ENCODE data around the gene TRAF2.

Gene TRAF2

DNA sequence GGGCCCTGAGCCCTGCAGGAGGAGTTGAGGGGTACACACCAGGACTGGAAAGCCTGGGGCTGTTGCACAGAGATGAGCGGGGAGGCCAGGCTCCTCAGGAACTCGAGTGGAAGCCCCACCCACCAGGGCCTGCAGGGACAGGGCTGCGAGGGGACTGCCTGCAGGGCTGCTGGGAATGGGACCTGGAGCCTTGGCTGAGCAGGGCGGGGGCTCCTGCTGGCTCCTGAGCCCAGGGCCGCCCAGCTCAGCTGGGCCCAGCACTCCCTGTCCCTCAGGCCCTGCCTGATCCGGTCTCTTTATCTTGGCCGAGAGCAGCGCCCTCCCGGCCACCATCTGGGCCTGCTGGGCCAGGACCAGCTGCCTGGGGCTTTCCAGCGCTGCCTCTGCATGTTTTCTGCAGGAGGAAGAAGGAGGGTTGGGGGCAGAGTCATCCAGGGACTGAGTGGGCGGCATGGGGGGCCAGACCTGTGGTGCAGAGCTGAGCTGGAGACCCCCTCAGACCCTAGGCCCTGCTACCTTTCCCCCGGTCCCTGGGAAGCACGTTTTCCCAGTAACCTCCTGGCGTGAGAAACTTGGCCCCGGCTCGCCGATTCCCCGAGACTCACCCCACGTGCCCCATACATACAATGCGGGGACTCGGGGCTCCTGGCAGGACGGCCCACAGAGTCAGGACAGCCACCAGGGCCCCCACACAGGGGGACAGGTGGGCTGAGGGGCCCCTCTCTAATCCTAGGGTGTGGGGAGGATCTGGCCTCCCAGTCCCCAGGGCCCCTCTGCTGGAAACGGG, 75.2 kb downstream of the TRAF2 start:
- no peak for FAIRE-seq
- DNase-seq (ENCODE audit: insufficient read length, low spot score): no peak
- TF ChIP-seq, protein P1, sequence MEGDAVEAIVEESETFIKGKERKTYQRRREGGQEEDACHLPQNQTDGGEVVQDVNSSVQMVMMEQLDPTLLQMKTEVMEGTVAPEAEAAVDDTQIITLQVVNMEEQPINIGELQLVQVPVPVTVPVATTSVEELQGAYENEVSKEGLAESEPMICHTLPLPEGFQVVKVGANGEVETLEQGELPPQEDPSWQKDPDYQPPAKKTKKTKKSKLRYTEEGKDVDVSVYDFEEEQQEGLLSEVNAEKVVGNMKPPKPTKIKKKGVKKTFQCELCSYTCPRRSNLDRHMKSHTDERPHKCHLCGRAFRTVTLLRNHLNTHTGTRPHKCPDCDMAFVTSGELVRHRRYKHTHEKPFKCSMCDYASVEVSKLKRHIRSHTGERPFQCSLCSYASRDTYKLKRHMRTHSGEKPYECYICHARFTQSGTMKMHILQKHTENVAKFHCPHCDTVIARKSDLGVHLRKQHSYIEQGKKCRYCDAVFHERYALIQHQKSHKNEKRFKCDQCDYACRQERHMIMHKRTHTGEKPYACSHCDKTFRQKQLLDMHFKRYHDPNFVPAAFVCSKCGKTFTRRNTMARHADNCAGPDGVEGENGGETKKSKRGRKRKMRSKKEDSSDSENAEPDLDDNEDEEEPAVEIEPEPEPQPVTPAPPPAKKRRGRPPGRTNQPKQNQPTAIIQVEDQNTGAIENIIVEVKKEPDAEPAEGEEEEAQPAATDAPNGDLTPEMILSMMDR (IDR thresholded peaks at IDR 0.05; ENCODE audit: insufficient read depth, missing control alignments): no peak

DNA sequence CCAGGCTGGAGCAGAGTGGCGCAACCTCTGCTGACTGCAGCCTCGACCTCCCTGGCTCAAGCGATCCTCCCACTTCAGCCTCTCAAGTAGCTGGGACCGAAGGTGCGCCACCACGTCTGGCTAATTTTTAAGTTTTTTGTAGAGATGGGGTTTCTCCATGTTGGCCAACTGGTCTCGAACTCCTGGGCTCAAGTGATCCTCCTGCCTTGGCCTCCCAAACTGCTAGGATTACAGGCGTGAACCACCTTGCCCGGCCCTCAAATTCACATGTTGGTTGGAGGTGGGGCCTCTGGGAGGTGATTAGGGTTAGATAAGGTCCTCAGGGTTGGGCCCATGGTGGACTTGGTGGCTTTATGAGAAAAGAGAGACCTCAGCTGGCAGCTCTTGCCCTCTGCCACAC, 75.8 kb downstream of the TRAF2 start:
- FAIRE-seq (no peak), DNase-seq (ENCODE audit: insufficient read length, low spot score) (no peak)
- TF ChIP-seq, protein P1 (IDR thresholded peaks at IDR 0.05; ENCODE audit: insufficient read depth, missing control alignments): no peak

DNA sequence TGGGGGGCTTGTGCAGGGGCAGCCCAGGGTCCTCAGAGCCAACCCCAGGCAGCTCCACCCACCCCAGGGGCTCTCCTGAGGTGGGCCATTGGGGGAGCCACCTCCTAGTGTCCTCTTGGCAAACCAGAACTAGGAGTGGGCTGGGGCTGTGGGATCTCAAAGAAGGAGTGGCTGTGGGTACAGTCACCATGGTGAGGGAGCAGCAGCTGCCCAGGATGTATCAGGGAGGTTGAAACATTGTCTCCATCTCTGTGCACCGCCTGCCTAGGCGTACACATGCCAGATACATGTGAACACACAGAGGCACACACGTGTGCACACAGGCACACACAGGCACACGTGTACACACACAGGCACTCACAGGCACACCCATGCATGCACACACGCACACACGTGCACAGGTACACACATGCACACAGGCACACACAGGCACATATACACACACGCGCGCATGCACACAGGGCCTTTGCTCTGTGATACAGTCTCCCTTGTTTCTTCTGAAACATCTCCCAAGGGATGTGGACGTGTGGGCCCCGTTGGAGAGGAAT, 76.5 kb downstream of the TRAF2 start:
- TF ChIP-seq, protein P1 (IDR thresholded peaks at IDR 0.05; ENCODE audit: insufficient read depth, missing control alignments): no peak
- no peak for DNase-seq (ENCODE audit: insufficient read length, low spot score)
- no peak for FAIRE-seq

DNA sequence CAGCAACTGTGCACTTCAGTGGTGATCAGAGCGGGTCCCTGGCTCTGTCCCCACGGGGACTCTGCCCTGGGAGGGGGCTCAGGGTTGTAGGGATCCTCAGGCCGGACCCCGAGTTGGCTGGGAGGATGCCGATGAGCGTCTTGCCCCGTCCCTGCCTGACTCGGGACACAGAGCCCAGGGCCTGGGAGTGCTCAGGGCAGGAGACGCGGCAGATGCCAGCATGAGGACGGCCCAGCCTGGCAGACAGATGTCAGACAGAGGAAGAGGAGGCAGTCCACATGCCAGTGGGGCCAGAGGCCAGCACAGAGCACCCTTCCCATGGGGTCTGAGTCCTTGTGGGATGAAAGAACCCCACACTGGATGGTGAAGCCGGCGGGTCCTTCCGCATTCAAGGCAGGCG, 77.0 kb downstream of the TRAF2 start:
- TF ChIP-seq, protein P1 (IDR thresholded peaks at IDR 0.05; ENCODE audit: insufficient read depth, missing control alignments): no peak
- DNase-seq (ENCODE audit: insufficient read length, low spot score): no peak
- no peak for FAIRE-seq

DNA sequence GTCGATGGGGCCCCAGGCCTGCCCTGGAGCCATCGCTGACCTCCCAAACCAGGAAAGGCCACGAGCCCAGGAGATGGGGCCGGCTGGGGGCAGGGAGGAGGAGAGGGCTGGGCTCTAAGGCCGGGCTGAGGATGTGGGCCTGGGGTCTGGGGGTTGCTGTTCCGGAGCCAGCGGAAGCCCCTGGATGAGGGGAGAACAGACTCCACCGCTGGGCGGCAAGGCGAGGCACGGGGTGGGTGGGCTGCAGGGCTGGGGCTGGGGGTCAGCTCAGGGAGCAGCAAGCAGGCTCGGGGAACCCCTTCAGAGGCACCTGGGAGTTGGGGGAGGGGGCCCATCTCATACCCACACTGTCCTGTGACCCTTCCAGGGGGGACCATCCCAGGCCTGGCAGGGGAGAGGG, 77.4 kb downstream of the TRAF2 start:
- TF ChIP-seq, protein P1 (IDR thresholded peaks at IDR 0.05; ENCODE audit: insufficient read depth, missing control alignments): no peak
- DNase-seq (ENCODE audit: insufficient read length, low spot score) (no peak), FAIRE-seq (no peak)

DNA sequence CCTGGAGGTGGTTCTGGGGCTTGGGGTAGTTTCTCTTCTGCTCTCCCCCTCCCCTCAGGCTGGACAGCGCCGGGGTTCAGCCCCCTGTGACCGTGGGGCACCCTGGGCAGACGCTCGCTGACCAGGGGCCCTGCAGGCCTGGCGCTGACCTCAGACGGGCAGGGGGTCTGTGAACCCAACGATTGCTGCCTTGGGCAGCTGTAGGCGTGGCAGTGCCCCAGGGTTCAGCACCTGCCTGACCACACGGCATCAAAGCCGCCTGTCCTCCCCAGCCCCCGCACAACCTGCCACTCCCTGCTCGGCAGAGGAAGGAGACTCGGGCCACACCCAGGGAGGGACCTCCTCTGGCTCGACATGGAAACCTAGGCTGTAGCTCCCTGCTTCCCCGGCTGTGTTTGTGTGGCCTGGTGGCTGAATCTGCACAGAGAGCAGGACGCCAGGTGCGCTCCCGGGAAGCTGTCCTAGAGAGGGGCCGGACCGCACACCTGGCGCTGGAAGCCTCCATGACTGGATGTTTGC, 77.9 kb downstream of the TRAF2 start:
- DNase-seq (ENCODE audit: insufficient read length, low spot score) (no peak), FAIRE-seq (no peak)
- TF ChIP-seq, protein P1 (IDR thresholded peaks at IDR 0.05; ENCODE audit: insufficient read depth, missing control alignments): no peak
